ENCODE results near the gene PRKAG2. TPM values are rescaled to one million over a fixed set of nuclear protein-coding genes. Genes with fewer than 3 reads are reported as not detected.

PRKAG2 gene
- total and polyA plus RNA-seq, 2 of the 13 experiments (the other 11 are each of a cell fraction or from before 2014, with no cell fraction given) = 0.90 to 1.3 TPM

- Histone ChIP-seq H3K9ac (ENCODE audit: insufficient read depth, low read depth, low read length) (no peak overlapping the region), H2AFZ (ENCODE audit: low read length) (no peak overlapping the region), H3K4me2 (ENCODE audit: low read depth, low read length) (no peak overlapping the region), H3K27ac (ENCODE audit: extremely low read length, insufficient read depth, low read length) (no peak overlapping the region), H3K4me3 (replicated peaks in 1 of 3; ENCODE audit: insufficient read depth in 1 of 3, low read depth in 2 of 3, low read length in 3 of 3) (no peak overlapping the region), H4K20me1 (ENCODE audit: insufficient read depth, low read length) (no peaks in the 10 kb centered on the region), H3K4me1 (ENCODE audit: insufficient read depth, low read length) (0 out of 2 replicates have a peak, but pooled peaks cover 9% of the 10 kb centered on the region), H3K27me3 (ENCODE audit: control insufficient read depth in 1 of 2, insufficient read depth in 2 of 2, low read length in 2 of 2) (peaks cover 0 to 5% of the 10 kb centered on the region in 2 experiments; a peak in 1 of 5 replicates), H3K36me3 (replicated peaks in 1 of 2; ENCODE audit: control insufficient read depth in 1 of 2, insufficient read depth in 2 of 2, low read length in 2 of 2) (no peaks in the 10 kb centered on the region), H3K79me2 (ENCODE audit: insufficient read depth, low read length) (no peaks in the 10 kb centered on the region), H3K9me3 (ENCODE audit: low read length) (no peaks in the 10 kb centered on the region)
- FAIRE-seq = no peak
- POLR2A ChIA-PET = no interaction called here
- in situ Hi-C loops (cut with HindIII; ENCODE audit: extremely low pct_ligation_motif_present, low pct_unique_long_range_greater_than_20kb) = no loop called here
- no peak for ATAC-seq
- no TSS peak for BruUV-seq (replicated peaks)
- WGBS (ENCODE audit: low lambda C conversion rate) = 53% methylated on average over 8 of the region's 9 CpGs
- DNase-seq (ENCODE audit: low spot score) = no peak
- TF ChIP-seq TBP (CRISPR knock-in tag; IDR thresholded peaks at IDR 0.05) (no peak), SNAPC5 (CRISPR knock-in tag; IDR thresholded peaks at IDR 0.05; ENCODE audit: borderline replicate concordance) (no peak), ATF1 (CRISPR knock-in tag; IDR thresholded peaks at IDR 0.05) (no peak)
- TF ChIP-seq, protein P1, sequence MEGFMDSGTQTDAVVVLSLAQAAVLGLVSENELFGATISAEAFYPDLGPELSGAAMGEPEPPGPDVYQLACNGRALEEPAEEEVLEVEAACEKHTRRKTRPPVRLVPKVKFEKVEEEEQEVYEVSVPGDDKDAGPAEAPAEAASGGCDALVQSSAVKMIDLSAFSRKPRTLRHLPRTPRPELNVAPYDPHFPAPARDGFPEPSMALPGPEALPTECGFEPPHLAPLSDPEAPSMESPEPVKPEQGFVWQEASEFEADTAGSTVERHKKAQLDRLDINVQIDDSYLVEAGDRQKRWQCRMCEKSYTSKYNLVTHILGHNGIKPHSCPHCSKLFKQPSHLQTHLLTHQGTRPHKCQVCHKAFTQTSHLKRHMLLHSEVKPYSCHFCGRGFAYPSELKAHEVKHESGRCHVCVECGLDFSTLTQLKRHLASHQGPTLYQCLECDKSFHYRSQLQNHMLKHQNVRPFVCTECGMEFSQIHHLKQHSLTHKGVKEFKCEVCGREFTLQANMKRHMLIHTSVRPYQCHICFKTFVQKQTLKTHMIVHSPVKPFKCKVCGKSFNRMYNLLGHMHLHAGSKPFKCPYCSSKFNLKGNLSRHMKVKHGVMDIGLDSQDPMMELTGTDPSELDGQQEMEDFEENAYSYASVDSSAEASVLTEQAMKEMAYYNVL (CRISPR knock-in tag; IDR thresholded peaks at IDR 0.05; ENCODE audit: borderline replicate concordance) = no peak
- intact Hi-C loops (cut with micrococcal nuclease; ENCODE audit: unreplicated experiment) = no loop called here
- CTCF ChIA-PET (ENCODE audit: low intra/inter-chr PET ratio, low total read pairs) = no interaction called here
These were observed 146.3 kb downstream of the PRKAG2 start for GRCh38 chr7:151730591-151730990.

DNA sequence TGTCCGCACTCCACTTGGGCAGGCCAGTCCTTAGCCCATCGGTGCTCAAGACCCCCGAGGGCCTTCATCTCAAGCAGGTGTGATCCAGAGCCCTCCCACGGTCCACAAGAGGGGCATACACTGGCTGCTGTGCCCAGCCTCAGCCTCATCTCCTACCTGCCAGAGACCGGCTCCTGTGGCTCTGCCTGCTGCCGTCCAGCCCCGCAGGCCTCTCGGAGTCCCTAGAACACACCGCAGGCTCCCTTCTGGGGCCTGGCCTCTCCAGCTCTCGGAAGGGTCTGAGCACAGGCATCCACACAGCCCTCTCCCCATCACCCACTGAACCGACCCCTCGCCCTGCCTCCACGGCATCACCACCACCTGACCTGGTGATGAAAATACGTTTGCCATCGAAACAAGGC is 147.4 kb downstream of the PRKAG2 start:
- no peak overlapping the region for H2AFZ ChIP-seq (ENCODE audit: low read length)
- no peak overlapping the region for H3K9ac ChIP-seq (ENCODE audit: insufficient read depth, low read depth, low read length)
- in situ Hi-C loops (cut with HindIII; ENCODE audit: extremely low pct_ligation_motif_present, low pct_unique_long_range_greater_than_20kb) = no loop called here
- POLR2A ChIA-PET = no interaction called here
- no peak overlapping the region for H3K4me3 ChIP-seq (replicated peaks in 1 of 3; ENCODE audit: insufficient read depth in 1 of 3, low read depth in 2 of 3, low read length in 3 of 3)
- ATAC-seq (no peak), FAIRE-seq (no peak), DNase-seq (ENCODE audit: low spot score) (no peak)
- intact Hi-C loops (cut with micrococcal nuclease; ENCODE audit: unreplicated experiment) = no loop called here
- 49% methylated on average over 6 of the region's 15 CpGs for WGBS (ENCODE audit: low lambda C conversion rate)
- no peak overlapping the region for H3K4me2 ChIP-seq (ENCODE audit: low read depth, low read length)
- no peaks in the 10 kb centered on the region for H3K79me2 ChIP-seq (ENCODE audit: insufficient read depth, low read length)
- H3K27me3 ChIP-seq (ENCODE audit: control insufficient read depth in 1 of 2, insufficient read depth in 2 of 2, low read length in 2 of 2) = peaks cover 0 to 10% of the 10 kb centered on the region in 2 experiments; a peak in 2 of 5 replicates
- H3K9me3 ChIP-seq (ENCODE audit: low read length) = no peaks in the 10 kb centered on the region
- H3K27ac ChIP-seq (ENCODE audit: extremely low read length, insufficient read depth, low read length) = no peak overlapping the region
- 0 out of 2 replicates have a peak, but pooled peaks cover 9% of the 10 kb centered on the region for H3K4me1 ChIP-seq (ENCODE audit: insufficient read depth, low read length)
- H3K36me3 ChIP-seq (replicated peaks in 1 of 2; ENCODE audit: control insufficient read depth in 1 of 2, insufficient read depth in 2 of 2, low read length in 2 of 2) = no peaks in the 10 kb centered on the region
- BruUV-seq (replicated peaks) = no TSS peak
- H4K20me1 ChIP-seq (ENCODE audit: insufficient read depth, low read length) = no peaks in the 10 kb centered on the region
- CTCF ChIA-PET (ENCODE audit: low intra/inter-chr PET ratio, low total read pairs) = no interaction called here
- TF ChIP-seq ZNF484 (CRISPR knock-in tag; IDR thresholded peaks at IDR 0.05; ENCODE audit: borderline replicate concordance, low read depth) (no peak), SPEN (CRISPR knock-in tag; IDR thresholded peaks at IDR 0.05; ENCODE audit: low read depth) (no peak), ZNF142 (CRISPR knock-in tag; IDR thresholded peaks at IDR 0.05) (no peak)
- TF ChIP-seq, protein P2, sequence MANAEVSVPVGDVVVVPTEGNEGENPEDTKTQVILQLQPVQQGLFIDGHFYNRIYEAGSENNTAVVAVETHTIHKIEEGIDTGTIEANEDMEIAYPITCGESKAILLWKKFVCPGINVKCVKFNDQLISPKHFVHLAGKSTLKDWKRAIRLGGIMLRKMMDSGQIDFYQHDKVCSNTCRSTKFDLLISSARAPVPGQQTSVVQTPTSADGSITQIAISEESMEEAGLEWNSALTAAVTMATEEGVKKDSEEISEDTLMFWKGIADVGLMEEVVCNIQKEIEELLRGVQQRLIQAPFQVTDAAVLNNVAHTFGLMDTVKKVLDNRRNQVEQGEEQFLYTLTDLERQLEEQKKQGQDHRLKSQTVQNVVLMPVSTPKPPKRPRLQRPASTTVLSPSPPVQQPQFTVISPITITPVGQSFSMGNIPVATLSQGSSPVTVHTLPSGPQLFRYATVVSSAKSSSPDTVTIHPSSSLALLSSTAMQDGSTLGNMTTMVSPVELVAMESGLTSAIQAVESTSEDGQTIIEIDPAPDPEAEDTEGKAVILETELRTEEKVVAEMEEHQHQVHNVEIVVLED (CRISPR knock-in tag; IDR thresholded peaks at IDR 0.05; ENCODE audit: borderline replicate concordance) = no peak
